Measurements from ENCODE around the gene TRMT2A.

DNA sequence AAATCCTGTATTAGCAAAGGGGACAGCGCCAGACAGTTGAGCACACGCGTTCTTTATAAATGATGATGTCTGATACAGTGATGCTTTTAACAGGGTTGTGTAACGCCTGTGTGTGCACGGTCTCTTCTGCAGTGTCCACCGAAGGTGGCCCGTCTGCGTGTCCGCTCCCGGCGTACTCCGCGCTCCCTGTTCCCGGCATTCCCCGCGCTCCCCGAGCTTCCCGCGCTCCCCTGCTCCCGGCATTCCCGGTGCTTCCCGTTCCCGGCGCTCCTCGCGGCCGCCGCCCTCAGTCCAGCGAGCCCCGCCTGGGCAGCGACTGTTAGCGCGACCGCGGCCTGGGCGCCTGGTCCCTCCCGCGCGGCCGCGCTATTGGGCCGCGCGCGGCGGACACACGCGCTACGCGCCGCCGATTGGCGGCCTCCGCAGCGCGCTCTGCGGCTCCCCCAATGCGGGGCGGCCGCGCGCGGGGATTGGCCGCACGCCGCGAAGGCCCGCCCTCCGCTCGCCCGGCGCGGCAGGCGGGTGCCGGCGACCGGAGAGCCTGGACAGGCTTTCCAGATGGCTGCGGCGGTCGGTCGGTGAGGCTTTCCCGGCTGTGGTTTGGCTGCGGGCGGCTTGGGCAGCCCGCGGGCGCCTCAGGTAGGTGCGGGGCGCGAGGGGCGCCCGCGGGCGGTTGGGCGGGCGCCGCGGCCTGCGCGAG, 37.1 kb downstream of the TRMT2A start, which contains the start of gene DGCR8:
- TF ChIP-seq, protein P1, sequence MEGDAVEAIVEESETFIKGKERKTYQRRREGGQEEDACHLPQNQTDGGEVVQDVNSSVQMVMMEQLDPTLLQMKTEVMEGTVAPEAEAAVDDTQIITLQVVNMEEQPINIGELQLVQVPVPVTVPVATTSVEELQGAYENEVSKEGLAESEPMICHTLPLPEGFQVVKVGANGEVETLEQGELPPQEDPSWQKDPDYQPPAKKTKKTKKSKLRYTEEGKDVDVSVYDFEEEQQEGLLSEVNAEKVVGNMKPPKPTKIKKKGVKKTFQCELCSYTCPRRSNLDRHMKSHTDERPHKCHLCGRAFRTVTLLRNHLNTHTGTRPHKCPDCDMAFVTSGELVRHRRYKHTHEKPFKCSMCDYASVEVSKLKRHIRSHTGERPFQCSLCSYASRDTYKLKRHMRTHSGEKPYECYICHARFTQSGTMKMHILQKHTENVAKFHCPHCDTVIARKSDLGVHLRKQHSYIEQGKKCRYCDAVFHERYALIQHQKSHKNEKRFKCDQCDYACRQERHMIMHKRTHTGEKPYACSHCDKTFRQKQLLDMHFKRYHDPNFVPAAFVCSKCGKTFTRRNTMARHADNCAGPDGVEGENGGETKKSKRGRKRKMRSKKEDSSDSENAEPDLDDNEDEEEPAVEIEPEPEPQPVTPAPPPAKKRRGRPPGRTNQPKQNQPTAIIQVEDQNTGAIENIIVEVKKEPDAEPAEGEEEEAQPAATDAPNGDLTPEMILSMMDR (IDR thresholded peaks at IDR 0.05; ENCODE audit: insufficient read depth, low read length): no peak
- TF ChIP-seq SPI1 (IDR thresholded peaks at IDR 0.05; ENCODE audit: borderline replicate concordance, low read depth) (no peak), POLR2AphosphoS5 (IDR thresholded peaks at IDR 0.05; ENCODE audit: low read depth) (peak; percentile 75)
